Neural cell (in vitro differentiated cells): Measurements from ENCODE around the gene VAT1L.

ENCODE experiments used
- CTCF ChIP-seq: fragments of 450-650 bp; IDR thresholded peaks from 2 replicates; pipeline ENCODE4 v1.5.1; 2014; ENCODE audit warnings: antibody characterized with exemption, mild to moderate bottlenecking, moderate library complexity; ENCODE audit not compliant: poor library complexity, severe bottlenecking
- EP300 ChIP-seq: fragments of 450-650 bp; conservative IDR thresholded peaks from 2 replicates; pipeline ENCODE4 v1.6.1; 2014; ENCODE audit warnings: antibody characterized with exemption, mild to moderate bottlenecking, moderate library complexity; ENCODE audit not compliant: poor library complexity, severe bottlenecking
- EZH2 ChIP-seq: fragments of 200-600, 300-800 bp; shearing (Covaris generic), sonication (generic); IDR thresholded peaks from 2 replicates; pipeline ENCODE4 v1.6.1; 2014; ENCODE audit warnings: antibody characterized with exemption, low read length, borderline replicate concordance, mild to moderate bottlenecking; ENCODE audit not compliant: insufficient read depth, poor library complexity, severe bottlenecking
- POLR2AphosphoS5 ChIP-seq: IDR thresholded peaks from 2 replicates; pipeline ENCODE4 v1.6.1; 2012
- TAF1 ChIP-seq: IDR thresholded peaks from 2 replicates; pipeline ENCODE4 v1.6.1; 2012; ENCODE audit warnings: low read depth
- TF ChIP-seq, protein P1 (sequence below): IDR thresholded peaks from 2 replicates; pipeline ENCODE4 v1.6.1; 2012; ENCODE audit warnings: borderline replicate concordance

DNA sequence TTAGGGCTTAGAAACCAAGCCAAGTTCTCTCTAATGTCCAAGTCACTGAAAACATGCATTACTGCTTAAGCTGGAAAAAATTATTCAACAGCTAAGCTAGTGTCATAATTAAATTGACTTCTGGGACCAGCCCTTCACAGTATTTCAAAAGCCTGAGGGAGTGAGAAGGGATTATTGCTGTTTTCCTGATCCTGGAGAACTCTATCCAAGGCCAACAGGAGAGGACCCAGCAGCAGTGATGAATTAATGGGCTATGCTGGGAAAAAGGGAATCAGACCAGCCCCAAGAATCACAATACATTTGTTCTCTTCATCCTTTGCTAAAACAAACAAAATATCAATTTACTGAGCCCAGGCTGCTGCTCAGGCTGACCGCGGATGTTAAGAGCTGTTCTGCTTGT, 199.4 kb downstream of the VAT1L start:
- TF ChIP-seq CTCF (no peak), POLR2AphosphoS5 (no peak), EZH2 (no peak), EP300 (no peak), TAF1 (no peak)
- TF ChIP-seq, protein P1, sequence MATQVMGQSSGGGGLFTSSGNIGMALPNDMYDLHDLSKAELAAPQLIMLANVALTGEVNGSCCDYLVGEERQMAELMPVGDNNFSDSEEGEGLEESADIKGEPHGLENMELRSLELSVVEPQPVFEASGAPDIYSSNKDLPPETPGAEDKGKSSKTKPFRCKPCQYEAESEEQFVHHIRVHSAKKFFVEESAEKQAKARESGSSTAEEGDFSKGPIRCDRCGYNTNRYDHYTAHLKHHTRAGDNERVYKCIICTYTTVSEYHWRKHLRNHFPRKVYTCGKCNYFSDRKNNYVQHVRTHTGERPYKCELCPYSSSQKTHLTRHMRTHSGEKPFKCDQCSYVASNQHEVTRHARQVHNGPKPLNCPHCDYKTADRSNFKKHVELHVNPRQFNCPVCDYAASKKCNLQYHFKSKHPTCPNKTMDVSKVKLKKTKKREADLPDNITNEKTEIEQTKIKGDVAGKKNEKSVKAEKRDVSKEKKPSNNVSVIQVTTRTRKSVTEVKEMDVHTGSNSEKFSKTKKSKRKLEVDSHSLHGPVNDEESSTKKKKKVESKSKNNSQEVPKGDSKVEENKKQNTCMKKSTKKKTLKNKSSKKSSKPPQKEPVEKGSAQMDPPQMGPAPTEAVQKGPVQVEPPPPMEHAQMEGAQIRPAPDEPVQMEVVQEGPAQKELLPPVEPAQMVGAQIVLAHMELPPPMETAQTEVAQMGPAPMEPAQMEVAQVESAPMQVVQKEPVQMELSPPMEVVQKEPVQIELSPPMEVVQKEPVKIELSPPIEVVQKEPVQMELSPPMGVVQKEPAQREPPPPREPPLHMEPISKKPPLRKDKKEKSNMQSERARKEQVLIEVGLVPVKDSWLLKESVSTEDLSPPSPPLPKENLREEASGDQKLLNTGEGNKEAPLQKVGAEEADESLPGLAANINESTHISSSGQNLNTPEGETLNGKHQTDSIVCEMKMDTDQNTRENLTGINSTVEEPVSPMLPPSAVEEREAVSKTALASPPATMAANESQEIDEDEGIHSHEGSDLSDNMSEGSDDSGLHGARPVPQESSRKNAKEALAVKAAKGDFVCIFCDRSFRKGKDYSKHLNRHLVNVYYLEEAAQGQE, result no peak
